T-helper 1 cell treated with Interleukin-12 subunit alpha and Interleukin-12 subunit beta and Interleukin-4 antibody, amounts not matched to agents 30 μg/mL and 1 μg/mL, for 36 hours (primary cell): ENCODE results near the gene NUDT9.
"Not testable (repeated sequence)": the region's sequence is repeated elsewhere in the genome, so short reads cannot be mapped to it uniquely, and the experiment has no call there.

Experiments used
- H3K27ac Mint-ChIP-seq: one replicate; pipeline ENCODE4 v1.8.0; 2021; ENCODE audit warnings: mild to moderate bottlenecking, mixed read lengths
- H3K27me3 Mint-ChIP-seq: one replicate; pipeline ENCODE4 v1.8.0; 2021; ENCODE audit warnings: low read depth, mixed read lengths
- H3K36me3 Mint-ChIP-seq: one replicate; pipeline ENCODE4 v1.8.0; 2021; ENCODE audit warnings: low read depth, mixed read lengths
- H3K4me1 Mint-ChIP-seq: one replicate; pipeline ENCODE4 v1.8.0; 2021; ENCODE audit warnings: low read depth, mixed read lengths
- H3K4me3 Mint-ChIP-seq: one replicate; pipeline ENCODE4 v1.8.0; 2021; ENCODE audit warnings: mild to moderate bottlenecking, moderate library complexity, mixed read lengths
- H3K9me3 Mint-ChIP-seq: one replicate; pipeline ENCODE4 v1.8.0; 2021; ENCODE audit warnings: mixed read lengths

The NUDT9 gene

GRCh38 chr4:87422104-87423052 lies at the start of gene NUDT9:
TSS of gene NUDT9 (plus strand) at chr4:87422573. CDS start at chr4:87422906, 333 bp downstream.
- Mint-ChIP-seq H3K27ac (peak within 1 kb of the TSS; percentile 98), H3K4me1 (peaks cover 17% of the 10 kb centered on the region)

DNA sequence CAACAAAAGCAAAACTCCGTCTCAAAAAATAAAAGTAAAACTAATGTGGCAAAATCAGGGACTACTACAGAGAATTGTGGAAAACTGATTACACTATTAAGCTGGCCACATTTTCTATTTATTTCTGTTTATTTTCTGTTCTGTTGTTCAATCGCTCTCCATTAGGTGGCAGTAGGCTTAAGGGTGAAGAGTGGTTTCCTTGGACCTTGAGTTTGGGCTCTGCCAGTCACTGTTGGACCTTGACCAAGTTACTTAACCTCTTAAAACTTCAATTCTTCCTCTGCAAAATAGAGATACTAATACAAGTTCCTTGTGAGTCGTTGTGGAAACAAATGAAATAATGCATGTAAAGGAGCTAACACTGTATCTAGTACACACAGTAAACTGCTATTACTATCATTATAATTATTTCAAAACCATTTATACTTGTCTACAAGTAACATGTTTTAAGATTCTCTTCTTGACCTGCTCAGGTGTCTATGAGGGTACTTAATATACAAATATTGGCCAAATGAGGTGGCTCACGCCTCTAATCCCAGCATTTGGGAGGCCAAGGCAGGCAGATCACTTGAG lies 46.6 kb upstream of the NUDT9 start:
- peaks cover 2% of the 10 kb centered on the region for H3K4me1 Mint-ChIP-seq
- H3K36me3 Mint-ChIP-seq = peaks cover 9% of the 10 kb centered on the region
- no peak overlapping the region for H3K4me3 Mint-ChIP-seq
- no peak overlapping the region for H3K27ac Mint-ChIP-seq
- no peaks in the 10 kb centered on the region for H3K9me3 Mint-ChIP-seq
- no peaks in the 10 kb centered on the region for H3K27me3 Mint-ChIP-seq

More at GRCh38 chr4:87422104-87423052, at the start of gene NUDT9:
- Mint-ChIP-seq H3K4me3 (peak within 1 kb of the TSS; percentile 99), H3K27me3 (no peaks in the 10 kb centered on the region), H3K9me3 (no peaks in the 10 kb centered on the region), H3K36me3 (peaks cover 1% of the 10 kb centered on the region)

DNA sequence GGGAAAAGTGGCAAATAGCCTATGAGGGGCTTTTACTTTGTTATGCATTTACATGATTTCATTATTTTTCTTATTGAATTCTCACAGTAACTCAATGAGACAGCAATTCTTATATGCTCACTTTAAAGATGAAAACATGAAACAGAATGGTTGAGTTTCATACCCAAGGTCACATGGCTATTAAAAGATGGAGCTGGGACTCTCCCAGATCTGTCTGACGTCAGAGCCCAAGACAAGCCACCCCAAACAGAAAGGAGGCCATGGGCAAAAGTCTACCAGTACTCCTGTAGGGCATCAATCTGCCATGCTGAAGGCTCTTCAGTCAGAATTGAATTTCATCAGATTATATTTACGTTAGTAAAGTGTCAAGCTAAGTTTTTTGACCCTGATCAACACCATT lies 44.6 kb upstream of the NUDT9 start:
- no peak overlapping the region for H3K27ac Mint-ChIP-seq

GRCh38 chr4:87382116-87382515 lies 40.3 kb upstream of the NUDT9 start:
- Mint-ChIP-seq H3K27ac (no peak overlapping the region), H3K9me3 (no peaks in the 10 kb centered on the region), H3K4me1 (peaks cover 5% of the 10 kb centered on the region), H3K36me3 (peaks cover 8% of the 10 kb centered on the region), H3K4me3 (no peak overlapping the region), H3K27me3 (no peaks in the 10 kb centered on the region)

More for the DNA sequence above, 44.6 kb upstream of the NUDT9 start:
- Mint-ChIP-seq H3K4me1 (peaks cover 2% of the 10 kb centered on the region), H3K27me3 (no peaks in the 10 kb centered on the region), H3K9me3 (no peaks in the 10 kb centered on the region), H3K36me3 (peaks cover 3% of the 10 kb centered on the region), H3K4me3 (no peak overlapping the region)

- peaks cover 10% of the 10 kb centered on the region for H3K36me3 Mint-ChIP-seq
- no peak overlapping the region for H3K4me3 Mint-ChIP-seq
- H3K4me1 Mint-ChIP-seq = peaks cover 9% of the 10 kb centered on the region
- no peaks in the 10 kb centered on the region for H3K9me3 Mint-ChIP-seq
- no peaks in the 10 kb centered on the region for H3K27me3 Mint-ChIP-seq
- no peak overlapping the region for H3K27ac Mint-ChIP-seq
Observed at GRCh38 chr4:87382931-87383330, 39.4 kb upstream of the NUDT9 start.

DNA sequence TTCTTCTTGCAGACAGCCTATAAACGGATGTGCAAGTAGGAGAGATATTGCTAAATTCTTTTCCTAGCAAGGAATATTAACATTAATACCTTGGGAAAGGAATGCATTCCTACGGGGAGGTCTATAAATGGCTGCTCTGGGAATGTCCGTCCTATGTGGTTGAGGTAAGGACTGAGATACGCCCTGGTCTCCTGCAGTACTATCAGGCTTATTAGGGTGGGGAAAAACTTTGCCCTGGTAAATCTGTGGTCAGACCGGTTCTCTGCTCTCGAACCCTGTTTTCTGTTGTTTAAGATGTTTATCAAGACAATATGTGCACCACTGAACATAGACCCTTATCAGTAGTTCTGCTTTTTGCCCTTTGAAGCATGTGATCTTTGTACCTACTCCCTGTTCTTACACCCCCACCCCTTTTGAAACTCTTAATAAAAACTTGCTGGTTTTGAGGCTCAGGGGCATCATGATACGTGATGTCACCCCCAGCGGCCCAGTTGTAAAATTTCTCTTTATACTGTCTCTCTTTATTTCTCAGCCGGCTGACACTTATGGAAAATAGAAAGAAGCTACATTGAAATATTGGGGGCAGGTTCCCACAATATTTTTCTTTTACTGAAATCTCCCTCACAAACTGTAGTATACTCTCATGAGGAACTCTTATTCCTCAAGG lies 37.8 kb upstream of the NUDT9 start:
- H3K36me3 Mint-ChIP-seq = peaks cover 13% of the 10 kb centered on the region
- H3K9me3 Mint-ChIP-seq, H3K27ac Mint-ChIP-seq, H3K27me3 Mint-ChIP-seq, H3K4me3 Mint-ChIP-seq: not testable (repeated sequence)
- peaks cover 21% of the 10 kb centered on the region for H3K4me1 Mint-ChIP-seq

DNA sequence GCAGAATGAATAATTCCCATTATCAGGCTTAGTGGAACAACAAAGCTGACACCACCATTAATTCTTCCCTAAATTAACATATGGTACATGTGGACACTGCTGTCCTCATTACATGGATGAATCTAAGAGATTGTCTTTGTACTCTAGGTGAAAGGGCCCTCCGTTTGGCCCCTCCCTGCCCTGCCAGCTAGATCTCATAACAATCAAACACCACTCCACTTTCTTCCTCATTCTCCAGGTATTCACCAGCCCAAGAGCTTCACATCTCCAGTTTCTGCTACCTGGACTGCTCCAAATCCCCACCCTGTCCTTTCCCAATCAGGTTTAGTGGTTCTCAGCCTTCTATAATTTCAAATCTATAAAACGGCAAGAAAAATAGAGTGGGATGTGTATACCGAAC lies 35.1 kb upstream of the NUDT9 start:
- H3K4me1 Mint-ChIP-seq = peaks cover 36% of the 10 kb centered on the region
- H3K4me3 Mint-ChIP-seq = no peak overlapping the region
- H3K36me3 Mint-ChIP-seq = peaks cover 10% of the 10 kb centered on the region
- H3K27me3 Mint-ChIP-seq = no peaks in the 10 kb centered on the region
- H3K27ac Mint-ChIP-seq = no peak overlapping the region
- no peaks in the 10 kb centered on the region for H3K9me3 Mint-ChIP-seq

- Mint-ChIP-seq H3K27me3 (peaks cover 9% of the 10 kb centered on the region), H3K4me1 (peaks cover 36% of the 10 kb centered on the region), H3K4me3 (peak overlapping the region; percentile 97), H3K36me3 (peaks cover 10% of the 10 kb centered on the region), H3K27ac (no peak overlapping the region), H3K9me3 (no peaks in the 10 kb centered on the region)
Observed at GRCh38 chr4:87388901-87389300, 33.5 kb upstream of the NUDT9 start.

DNA sequence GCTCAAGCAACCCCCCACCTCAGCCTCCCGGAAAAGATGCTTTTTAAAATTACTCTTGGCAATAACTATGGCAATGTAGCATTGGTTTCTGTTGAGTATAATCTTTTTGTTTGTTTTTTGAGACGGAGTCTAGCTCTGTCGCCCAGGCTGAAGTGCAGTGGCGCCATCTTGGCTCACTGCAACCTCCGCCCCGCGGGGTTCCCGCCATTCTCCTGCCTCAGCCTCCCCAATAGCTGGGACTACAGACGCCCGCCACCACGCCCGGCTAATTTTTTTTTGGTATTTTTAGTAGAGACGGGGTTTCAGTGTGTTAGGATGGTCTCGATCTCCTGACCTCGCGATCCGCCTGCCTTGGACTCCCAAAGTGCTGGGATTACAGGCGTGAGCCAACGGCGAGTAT lies 32.3 kb upstream of the NUDT9 start:
- Mint-ChIP-seq H3K4me3 (peak overlapping the region; percentile 97), H3K27me3 (peaks cover 11% of the 10 kb centered on the region), H3K27ac (peak overlapping the region; percentile 78), H3K4me1 (peaks cover 36% of the 10 kb centered on the region)
- H3K9me3 Mint-ChIP-seq, H3K36me3 Mint-ChIP-seq: not testable (repeated sequence)

DNA sequence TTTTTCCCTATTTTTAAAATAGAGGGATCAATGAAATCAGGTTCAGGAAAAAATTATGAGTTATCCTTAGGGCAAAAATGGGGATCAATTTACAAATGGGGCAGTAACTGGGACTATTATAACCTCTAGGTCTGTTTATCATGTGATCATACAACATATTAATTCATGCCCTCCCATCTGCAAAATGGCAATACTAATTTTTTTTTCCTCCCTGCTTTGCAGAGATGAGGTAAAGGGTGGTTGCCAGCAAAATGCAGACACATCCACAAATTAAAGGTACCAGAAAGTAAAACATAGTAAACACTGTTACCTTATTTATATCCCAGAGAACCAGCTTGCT lies 31.9 kb upstream of the NUDT9 start:
- no peaks in the 10 kb centered on the region for H3K9me3 Mint-ChIP-seq
- peak overlapping the region; percentile 97 for H3K4me3 Mint-ChIP-seq
- H3K27ac Mint-ChIP-seq = peak overlapping the region; percentile 78
- peaks cover 6% of the 10 kb centered on the region for H3K36me3 Mint-ChIP-seq
- H3K27me3 Mint-ChIP-seq = peaks cover 11% of the 10 kb centered on the region
- peaks cover 38% of the 10 kb centered on the region for H3K4me1 Mint-ChIP-seq

DNA sequence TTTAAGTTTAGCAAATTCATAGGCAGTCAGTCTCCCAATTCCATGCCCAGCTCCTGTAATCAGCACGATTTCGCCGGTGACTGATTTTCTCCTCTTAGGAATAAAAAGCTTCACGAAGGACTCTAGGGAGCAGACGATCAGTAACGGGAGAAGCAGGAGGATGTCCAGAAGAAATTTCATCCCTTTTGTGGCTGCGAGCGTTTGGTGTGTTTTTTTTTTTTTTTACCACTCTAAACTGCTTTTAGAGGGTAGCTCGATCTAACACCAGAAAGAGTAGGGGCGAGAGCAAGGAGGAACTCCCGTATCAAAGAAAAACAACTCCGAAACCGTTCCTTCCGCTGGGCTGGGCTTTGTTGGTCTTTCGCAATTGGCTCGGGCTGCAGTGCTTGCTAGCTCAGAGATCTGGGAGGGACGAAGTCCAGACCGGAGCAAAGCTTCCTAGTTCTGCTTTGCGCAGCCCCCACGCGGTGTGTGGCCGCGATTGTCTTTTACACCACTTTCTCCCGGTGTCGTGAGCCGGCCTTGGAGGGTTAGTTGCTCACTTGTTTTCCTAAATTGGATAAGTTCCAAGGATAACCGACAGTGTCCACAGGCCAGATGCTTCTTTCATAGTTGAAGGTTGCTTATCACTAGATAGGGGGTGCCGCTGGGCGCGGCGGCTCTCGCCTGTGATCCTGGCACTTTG lies 31.3 kb upstream of the NUDT9 start, which contains the start of gene HSD17B11:
Gene HSD17B11, minus strand, starts transcription at position 298 of the 685 bp plus-strand sequence. Its CDS starts 118 bp downstream, at position 180.
- Mint-ChIP-seq H3K36me3 (peaks cover 5% of the 10 kb centered on the region), H3K4me1 (peaks cover 38% of the 10 kb centered on the region), H3K27ac (peak within 1 kb of the TSS; percentile 78), H3K9me3 (no peaks in the 10 kb centered on the region), H3K27me3 (peaks cover 11% of the 10 kb centered on the region), H3K4me3 (peak within 1 kb of the TSS; percentile 97)

- H3K9me3 Mint-ChIP-seq = no peaks in the 10 kb centered on the region
- peaks cover 11% of the 10 kb centered on the region for H3K27me3 Mint-ChIP-seq
- peak overlapping the region; percentile 97 for H3K4me3 Mint-ChIP-seq
- H3K4me1 Mint-ChIP-seq = peaks cover 38% of the 10 kb centered on the region
- H3K27ac Mint-ChIP-seq = peak overlapping the region; percentile 78
- H3K36me3 Mint-ChIP-seq = peaks cover 5% of the 10 kb centered on the region
Observed at GRCh38 chr4:87391576-87392054, 30.8 kb upstream of the NUDT9 start.

- Mint-ChIP-seq H3K27me3 (peaks cover 11% of the 10 kb centered on the region), H3K9me3 (no peaks in the 10 kb centered on the region), H3K36me3 (peaks cover 5% of the 10 kb centered on the region), H3K4me3 (no peak overlapping the region), H3K4me1 (peaks cover 33% of the 10 kb centered on the region), H3K27ac (no peak overlapping the region)
Observed at GRCh38 chr4:87392183-87392582, 30.2 kb upstream of the NUDT9 start.

GRCh38 chr4:87395073-87395472 lies 27.3 kb upstream of the NUDT9 start:
- peaks cover 11% of the 10 kb centered on the region for H3K27me3 Mint-ChIP-seq
- peak overlapping the region; percentile 19 for H3K4me3 Mint-ChIP-seq
- not testable (repeated sequence) for H3K9me3 Mint-ChIP-seq, H3K27ac Mint-ChIP-seq, H3K36me3 Mint-ChIP-seq
- peaks cover 13% of the 10 kb centered on the region for H3K4me1 Mint-ChIP-seq
